Globus pallidus (tissue), 1 donor: ENCODE measurements around the gene DYNLT1.

ENCODE experiments used
- DNase-seq: peaks from one replicate; pipeline ENCODE4 v3.0.0-alpha.2; 2015; ENCODE audit warnings: low spot score

Gene DYNLT1

GRCh38 chr6:158597565-158597964 lies 47.0 kb downstream of the DYNLT1 start:
- no peak for DNase-seq

DNA sequence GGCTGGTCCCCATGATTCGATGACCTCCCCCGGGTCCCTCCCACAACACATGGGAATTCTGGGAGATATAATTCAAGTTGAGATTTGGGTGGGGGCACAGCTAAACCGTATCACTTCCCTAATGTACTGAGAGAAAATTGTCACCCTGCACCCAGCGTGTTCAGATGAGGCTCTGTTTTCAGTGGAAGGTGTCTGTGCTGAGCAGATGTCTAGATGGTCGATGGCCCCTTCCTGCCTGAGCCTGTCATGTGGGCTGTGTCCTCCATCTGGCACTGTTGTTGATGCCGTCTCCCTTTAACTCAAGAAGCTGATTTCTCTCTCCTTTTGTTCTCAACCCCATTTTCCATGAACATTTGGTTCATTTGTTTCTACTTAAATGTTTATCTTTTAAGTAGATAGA lies 47.7 kb downstream of the DYNLT1 start:
- DNase-seq = no peak

DNA sequence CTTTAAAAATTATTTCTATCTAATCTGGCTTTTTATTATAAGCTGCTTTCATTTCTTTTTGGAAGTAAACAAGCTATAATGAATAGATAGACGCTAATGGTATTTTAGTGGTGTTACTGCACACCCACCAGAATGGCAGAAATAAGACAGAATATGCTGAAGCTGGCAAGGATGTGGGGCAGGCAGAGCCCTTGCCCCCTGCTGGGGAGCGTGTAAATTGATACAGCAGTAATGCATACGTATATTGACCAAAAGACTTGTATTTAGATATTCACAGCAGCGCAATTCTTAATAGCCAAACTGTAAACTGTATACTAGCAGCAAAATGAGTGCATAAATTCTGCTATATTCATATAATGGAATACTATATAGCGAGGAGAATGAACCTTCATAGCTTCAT lies 49.3 kb downstream of the DYNLT1 start:
- DNase-seq = no peak

DNA sequence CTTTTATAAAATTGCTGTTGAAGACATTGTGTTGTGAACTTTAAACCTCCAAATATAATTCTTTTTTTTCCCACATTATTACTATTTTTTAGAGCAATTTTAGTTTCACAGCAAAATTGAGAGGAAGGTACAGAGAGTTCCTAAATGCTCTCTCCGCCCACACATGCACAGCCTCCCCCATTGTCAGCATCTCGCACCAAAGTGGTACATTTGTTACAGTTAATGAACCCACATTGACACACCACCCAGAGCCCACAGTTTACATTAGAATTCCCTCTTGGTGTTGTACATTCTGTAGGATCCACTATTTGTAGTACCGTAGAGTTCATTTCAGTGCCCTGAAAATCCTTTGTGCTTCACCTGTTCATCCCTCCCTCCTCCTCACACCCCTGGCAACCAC lies 50.9 kb downstream of the DYNLT1 start:
- no peak for DNase-seq

DNA sequence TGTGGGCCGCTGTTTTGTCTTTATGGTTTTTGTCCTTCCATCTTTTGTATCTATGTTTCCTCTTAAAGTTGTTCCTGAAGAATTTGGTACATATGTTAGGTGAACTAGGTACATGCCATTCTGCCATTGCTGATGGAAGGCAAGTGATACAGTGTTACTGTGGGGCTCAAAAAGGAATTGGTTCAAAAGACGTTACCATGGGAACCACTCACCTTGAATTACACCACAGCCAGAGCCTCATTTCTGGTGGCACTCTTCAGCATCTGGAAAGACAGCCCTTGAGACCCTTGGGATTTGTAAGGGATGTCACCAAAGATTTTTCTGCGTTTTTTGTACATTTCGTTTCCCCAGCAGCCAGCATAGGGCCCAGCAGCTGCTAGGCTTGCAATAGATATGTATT lies 52.7 kb downstream of the DYNLT1 start:
- no peak for DNase-seq

- DNase-seq = no peak
Measured at GRCh38 chr6:158591134-158591809, 53.3 kb downstream of the DYNLT1 start.

- no peak for DNase-seq
Measured at GRCh38 chr6:158589366-158589765, 55.2 kb downstream of the DYNLT1 start.

- no peak for DNase-seq
Measured at GRCh38 chr6:158586652-158587051, 57.9 kb downstream of the DYNLT1 start.
